HG03521 (cell line): Measurements from ENCODE around the gene NLRP12.
"Not testable (repeated sequence)": the region's sequence is repeated elsewhere in the genome, so short reads cannot be mapped to it uniquely, and the experiment has no call there.

Experiments used
- ATAC-seq: cut with Tn5 transposase; IDR thresholded peaks from one replicate; pipeline ENCODE4 v1.9.1; 2021; ENCODE audit warnings: mild to moderate bottlenecking, moderate library complexity; ENCODE audit not compliant: unreplicated experiment

NLRP12 gene, protein sequence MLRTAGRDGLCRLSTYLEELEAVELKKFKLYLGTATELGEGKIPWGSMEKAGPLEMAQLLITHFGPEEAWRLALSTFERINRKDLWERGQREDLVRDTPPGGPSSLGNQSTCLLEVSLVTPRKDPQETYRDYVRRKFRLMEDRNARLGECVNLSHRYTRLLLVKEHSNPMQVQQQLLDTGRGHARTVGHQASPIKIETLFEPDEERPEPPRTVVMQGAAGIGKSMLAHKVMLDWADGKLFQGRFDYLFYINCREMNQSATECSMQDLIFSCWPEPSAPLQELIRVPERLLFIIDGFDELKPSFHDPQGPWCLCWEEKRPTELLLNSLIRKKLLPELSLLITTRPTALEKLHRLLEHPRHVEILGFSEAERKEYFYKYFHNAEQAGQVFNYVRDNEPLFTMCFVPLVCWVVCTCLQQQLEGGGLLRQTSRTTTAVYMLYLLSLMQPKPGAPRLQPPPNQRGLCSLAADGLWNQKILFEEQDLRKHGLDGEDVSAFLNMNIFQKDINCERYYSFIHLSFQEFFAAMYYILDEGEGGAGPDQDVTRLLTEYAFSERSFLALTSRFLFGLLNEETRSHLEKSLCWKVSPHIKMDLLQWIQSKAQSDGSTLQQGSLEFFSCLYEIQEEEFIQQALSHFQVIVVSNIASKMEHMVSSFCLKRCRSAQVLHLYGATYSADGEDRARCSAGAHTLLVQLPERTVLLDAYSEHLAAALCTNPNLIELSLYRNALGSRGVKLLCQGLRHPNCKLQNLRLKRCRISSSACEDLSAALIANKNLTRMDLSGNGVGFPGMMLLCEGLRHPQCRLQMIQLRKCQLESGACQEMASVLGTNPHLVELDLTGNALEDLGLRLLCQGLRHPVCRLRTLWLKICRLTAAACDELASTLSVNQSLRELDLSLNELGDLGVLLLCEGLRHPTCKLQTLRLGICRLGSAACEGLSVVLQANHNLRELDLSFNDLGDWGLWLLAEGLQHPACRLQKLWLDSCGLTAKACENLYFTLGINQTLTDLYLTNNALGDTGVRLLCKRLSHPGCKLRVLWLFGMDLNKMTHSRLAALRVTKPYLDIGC

DNA sequence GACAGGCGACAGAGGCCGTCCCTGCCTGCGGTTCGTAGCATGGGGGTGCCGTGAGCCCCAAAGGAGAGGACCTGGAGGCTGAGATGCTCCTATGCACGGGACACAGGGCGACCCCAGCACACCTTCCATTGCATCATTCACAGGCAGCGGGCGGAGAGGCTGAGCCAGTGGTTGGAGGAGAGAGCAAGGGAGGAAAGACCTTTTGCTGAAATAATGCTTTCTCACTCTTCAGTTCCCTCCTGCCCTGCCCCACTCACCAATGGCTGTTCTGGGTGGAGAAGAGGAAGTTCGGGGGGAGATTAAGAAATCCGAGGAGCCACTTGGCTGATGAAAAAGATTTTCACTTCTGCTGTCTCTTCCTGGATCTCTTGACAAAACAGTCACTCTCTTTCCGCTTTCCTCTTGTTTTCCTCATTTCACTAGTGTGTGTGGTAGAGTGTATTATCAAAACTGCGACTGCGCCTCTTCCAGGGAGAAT lies at the start of gene NLRP12:
Gene NLRP12, minus strand, starts transcription at position 181 of the 478 bp plus-strand sequence. Its CDS starts 140 bp downstream, at position 41.
- ATAC-seq = no peak

DNA sequence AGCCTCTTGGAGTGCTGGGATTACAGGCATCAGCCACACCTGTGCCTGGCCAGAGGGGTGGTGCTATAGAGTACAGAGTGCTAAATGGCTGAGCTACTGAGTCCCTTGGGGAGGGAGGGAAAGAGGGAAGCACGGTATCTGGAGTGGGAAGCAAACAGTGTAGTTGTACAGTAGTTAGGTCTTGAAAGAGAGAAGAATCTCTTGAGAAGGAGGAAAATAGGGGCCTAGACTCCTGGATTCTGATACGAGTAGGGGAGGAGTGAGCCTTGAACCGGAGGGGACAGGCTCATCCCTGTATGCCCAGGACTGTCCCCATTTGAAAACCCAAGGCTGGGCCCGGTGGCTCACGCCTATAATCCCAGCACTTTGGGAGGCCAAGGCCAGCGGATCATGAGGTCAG lies 48.6 kb upstream of the NLRP12 start:
- ATAC-seq = no peak

DNA sequence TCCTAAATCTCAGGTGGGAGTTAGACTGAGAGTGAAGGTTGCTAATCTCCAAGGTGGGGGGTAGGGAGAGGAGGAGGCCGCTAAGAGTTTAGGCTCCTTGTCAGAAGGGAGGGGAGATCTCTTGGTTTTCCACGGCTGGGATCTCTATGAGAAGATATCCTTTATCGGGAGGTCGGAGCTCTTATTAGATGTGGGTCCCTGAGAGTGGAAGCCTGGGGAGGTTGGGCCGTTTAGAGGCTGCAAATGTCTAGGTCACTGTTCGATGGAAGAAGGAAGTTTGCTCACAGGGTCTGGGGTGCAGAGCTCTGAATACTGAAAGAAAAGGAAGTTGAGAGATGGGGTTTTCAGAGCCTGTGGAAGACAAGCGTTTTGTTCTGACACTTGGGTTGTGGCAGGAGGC lies 47.3 kb upstream of the NLRP12 start:
- no peak for ATAC-seq

GRCh38 chr19:53870485-53870844 lies 46.4 kb upstream of the NLRP12 start:
- no peak for ATAC-seq

GRCh38 chr19:53869805-53870484 lies 45.8 kb upstream of the NLRP12 start:
- not testable (repeated sequence) for ATAC-seq

- ATAC-seq = peak; percentile 35
These were observed 45.0 kb upstream of the NLRP12 start for GRCh38 chr19:53868892-53869804.

DNA sequence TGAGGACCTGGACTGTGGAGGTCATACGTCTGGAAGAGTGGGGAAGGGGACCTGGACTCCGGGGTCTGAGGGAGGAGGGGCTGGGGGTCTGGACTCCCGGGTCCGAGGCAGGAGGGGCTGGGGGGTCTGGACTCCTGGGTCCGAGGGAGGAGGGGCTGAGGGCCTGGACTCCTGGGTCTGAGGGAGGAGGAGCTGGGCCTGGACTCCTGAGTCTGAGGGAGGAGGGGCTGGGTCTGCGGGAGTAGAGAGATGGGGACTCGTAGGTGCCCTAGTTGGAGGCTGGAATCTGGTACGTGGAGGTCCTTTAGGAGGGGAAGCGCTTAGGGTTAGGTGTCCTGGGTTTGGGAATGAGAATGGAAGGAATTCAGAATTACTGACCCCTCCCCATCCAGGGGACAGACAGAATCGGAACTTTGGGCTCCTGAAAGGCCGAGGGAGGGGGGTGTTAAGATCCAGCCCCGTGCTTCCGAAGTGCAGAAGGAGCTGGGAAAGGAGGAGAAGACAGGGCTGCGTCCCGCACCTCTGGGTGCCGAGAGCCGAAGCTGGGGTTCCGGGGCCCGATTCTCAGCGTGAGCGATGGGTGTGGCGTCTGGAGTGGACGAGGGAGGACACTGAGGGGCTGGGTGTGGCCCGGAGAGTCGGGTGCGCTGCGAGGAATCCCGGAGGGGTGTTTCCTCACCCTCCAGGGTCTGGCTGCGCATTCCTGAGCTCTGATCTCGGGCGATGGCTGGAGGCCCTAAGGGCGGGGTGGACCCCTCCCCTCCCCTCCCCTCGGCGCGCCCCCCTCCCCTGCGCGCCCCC lies 44.2 kb upstream of the NLRP12 start:
- no peak for ATAC-seq

- peak; percentile 61 for ATAC-seq
These were observed 43.3 kb upstream of the NLRP12 start, which contains the start of gene MYADM for GRCh38 chr19:53867225-53868090. Gene MYADM, plus strand, starts transcription at chr19:53867883. Its CDS starts 5,647 bp downstream, at chr19:53873530.

GRCh38 chr19:53866865-53867224 lies 42.7 kb upstream of the NLRP12 start:
- ATAC-seq = no peak

DNA sequence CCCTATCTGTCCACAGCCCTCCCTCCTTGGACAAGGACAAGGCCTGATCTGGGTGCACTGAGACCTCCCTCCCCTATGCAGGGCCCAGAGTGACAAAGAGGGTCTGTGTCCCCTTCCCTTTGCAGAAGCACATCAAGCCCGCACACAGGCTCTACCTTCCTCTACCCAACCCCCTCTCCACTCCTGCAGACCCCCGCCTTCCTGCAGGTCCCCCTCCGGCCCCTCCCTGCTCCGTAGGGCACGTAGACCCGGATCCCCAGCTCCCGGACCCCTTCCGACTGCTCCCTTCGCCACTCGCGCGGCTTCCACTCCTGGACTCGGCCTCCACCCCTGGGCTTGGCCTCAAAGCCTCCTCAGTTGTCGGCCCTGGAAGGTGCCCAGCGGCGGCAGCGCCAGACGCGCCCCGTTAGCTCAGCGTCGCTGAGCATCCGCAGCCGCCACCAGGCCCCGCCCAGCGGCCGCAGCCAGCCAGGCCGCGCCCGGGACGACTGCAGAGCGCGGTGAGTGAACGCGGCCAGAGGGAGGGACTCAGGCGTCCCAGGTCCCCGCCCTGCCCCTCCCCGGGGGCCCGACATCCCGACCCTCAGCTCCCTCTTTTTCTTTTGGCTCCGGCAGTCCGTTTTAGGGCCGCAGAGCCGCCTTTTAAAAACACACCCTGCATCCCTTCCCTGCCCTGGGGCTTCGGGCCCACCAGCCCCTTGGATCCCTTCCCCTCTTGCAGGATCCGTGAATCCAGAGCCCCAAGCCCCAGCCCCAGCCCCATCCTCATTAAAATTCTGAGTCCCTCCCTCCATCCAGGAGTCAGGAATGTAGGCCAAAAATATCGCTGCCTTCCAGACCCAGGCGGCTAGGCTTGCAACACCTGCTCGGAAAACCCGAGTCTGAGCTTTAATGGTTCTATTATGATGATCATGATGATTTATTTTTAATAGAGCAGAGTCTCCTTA lies 42.1 kb upstream of the NLRP12 start:
- ATAC-seq = no peak

DNA sequence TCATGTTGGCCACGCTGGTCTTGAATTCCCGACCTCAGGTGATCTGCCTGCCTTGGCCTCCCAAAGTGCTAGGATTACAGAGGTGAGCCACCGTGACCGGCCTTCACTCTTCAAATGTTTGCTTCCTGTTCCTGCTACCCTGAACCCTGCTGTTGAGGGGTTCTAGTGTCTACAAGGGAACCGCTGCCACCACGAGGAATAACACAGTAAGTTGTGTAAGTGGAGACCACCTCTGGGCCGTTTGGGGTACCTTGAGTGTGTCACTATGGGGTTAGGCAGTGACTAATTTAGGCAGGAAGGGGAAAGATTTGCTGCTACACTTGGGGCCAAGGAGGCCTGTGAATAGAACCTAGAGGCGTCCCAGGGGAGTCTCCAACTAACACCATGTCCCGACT lies 41.4 kb upstream of the NLRP12 start:
- no peak for ATAC-seq

DNA sequence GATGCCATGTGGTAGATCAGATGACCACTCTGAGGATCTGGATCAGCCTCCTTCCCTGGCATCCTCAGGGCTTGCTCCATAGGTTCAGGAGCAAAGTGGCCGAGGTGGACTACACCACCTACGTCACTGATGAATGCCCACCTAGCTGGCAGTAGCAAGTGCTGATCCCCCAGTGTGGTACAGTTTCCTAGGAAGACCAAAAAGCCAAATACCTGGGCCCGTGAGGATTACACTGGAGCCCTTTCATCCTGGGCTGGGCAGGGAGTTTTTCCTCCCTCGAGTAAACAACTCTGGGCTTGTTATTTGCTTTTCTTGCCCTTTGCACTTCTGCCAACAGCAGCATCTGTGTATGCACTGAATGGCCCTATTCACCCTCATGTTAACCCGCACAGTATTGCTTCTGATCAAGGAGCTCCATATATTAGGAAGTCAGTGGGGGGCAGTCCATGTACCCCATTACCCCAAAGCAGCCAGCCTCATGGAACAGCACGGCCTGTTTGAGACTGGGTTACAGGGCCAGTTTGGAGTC lies 40.3 kb upstream of the NLRP12 start:
- no peak for ATAC-seq

DNA sequence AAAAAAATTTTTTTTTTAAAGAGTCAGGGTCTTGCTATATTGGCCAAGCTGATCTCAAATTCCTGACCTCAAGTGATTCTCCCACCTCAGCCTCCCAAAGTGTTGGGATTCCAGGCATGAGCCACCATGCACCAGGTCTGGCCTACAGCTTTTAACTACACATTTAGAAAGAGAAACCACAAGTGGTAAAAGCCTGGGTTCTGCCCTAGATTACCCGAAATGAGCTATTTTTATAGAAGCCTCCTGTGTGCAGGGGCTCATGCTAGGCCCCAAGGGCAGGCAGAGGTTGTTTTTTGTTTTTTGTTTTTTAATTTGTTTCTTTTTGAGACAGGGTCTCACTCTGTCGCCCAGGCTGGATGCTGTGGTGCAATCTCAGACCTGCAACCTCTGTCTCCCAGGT lies 29.6 kb upstream of the NLRP12 start:
- ATAC-seq = no peak

DNA sequence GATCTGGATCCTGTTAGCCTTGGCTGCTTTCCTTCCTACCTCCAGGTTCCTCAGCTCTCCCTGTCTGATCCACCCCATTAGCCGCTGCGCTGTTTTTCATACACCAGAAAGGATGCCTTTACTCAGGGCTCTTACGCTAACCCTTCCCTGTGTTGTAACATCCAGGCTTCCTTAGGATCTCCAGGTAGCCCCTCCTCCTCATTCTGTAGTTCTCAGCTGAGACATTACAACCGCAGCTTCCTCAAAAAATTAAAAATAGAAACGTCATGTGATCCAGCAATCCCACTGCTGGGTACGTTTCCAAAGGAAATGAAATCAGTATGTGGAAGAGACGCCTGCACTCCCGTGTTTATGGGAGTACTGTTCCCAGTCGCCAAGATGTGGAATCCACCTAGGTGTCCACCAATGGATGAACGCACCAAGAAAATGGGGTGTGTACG lies 25.1 kb upstream of the NLRP12 start:
- no peak for ATAC-seq

DNA sequence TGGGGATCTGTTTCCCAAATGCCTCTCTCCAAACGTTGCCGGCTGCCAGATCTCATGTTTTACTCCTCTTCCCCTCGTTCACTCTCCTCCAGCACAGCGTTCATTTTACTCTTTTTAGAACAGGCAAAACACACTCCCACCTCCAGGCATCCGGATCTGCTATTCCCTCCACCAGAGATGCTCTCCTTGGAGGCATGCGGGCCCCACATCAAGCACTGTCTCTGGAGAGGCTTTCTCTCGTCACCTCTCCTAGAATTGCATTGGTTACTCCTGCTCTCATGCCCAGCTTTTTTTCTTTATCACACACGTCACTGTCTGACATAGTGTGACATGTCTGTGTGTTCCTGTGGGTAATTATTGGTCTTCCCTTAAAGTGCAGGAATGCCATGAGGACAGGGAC lies 23.4 kb upstream of the NLRP12 start:
- ATAC-seq = no peak

GRCh38 chr19:53844849-53845246 lies 20.7 kb upstream of the NLRP12 start:
- ATAC-seq = no peak

DNA sequence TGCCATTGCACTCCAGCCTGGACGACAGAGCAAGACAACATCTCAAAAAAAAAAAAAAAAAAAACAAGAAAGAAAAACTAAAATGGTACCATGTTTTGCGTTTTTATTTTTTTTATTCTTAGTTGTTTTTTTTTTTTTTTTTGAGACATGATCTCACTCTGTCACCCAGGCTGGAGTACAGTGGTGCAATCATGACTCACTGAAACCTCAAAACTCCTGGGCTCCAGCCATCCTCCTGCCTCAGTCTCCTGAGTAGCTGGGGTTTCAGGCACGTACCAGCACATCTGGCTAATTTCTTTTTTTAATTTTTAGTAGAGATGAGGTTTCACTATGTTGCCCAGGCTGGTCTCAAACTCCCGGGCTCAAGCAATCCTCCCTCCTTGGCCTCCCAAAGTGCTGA lies 16.8 kb upstream of the NLRP12 start:
- ATAC-seq = not testable (repeated sequence)
